Lower leg skin (tissue), 4 donors: ENCODE results near the gene RNU11. TPM values are rescaled to one million over a fixed set of nuclear protein-coding genes. Genes with fewer than 3 reads are reported as not detected.
"Not testable (repeated sequence)": the region's sequence is repeated elsewhere in the genome, so short reads cannot be mapped to it uniquely, and the experiment has no call there.

ENCODE experiments used
- DNase-seq, 2 donors: peaks; one replicate each; pipeline ENCODE4 v3.0.0-alpha.2; 2019; ENCODE audit warnings: low spot score in 2 of 2
- H3K4me3 ChIP-seq: fragments of 200-600 bp; sonication (generic); 2 replicates; pipeline ENCODE4 v1.5.1; 2017; ENCODE audit warnings: mild to moderate bottlenecking, low read depth; ENCODE audit not compliant: poor library complexity, severe bottlenecking
- POLR2A ChIP-seq, 2 donors: fragments of 450-650 bp; IDR thresholded peaks; one replicate each; pipeline ENCODE4 v1.6.1; 2016 to 2017; ENCODE audit warnings: antibody characterized with exemption in 2 of 2, mild to moderate bottlenecking in 1 of 2, moderate library complexity in 1 of 2
- WGBS, 2 donors: methylation state at CpG; one replicate each; pipeline ENCODE4 v1.1.5; 2018; 5-methylcytosine and 5-hydroxymethylcytosine counted together
- intact Hi-C: fragments of 100-400 bp; cut with DNase I; formaldehyde crosslinking; loops from one replicate; pipeline ENCODE4 v1.15.0; 2023; ENCODE audit warnings: low total_unique reads
- total RNA-seq, 4 donors: library from RNA; depleted of rRNA; stranded (reverse); fragments of >200 nt; gene quantifications; one replicate each; pipeline ENCODE4 v1.1.0, GENCODE V29; 2016
- TF ChIP-seq, protein P1 (sequence below), 3 donors: fragments of 450-650 bp; IDR thresholded peaks; one replicate each; pipeline ENCODE4 v1.5.1; 2016; ENCODE audit warnings: antibody characterized with exemption in 3 of 3, mild to moderate bottlenecking in 3 of 3, moderate library complexity in 2 of 3

Gene RNU11
- total RNA-seq, 4 donors from 2014 or later = not detected

DNA sequence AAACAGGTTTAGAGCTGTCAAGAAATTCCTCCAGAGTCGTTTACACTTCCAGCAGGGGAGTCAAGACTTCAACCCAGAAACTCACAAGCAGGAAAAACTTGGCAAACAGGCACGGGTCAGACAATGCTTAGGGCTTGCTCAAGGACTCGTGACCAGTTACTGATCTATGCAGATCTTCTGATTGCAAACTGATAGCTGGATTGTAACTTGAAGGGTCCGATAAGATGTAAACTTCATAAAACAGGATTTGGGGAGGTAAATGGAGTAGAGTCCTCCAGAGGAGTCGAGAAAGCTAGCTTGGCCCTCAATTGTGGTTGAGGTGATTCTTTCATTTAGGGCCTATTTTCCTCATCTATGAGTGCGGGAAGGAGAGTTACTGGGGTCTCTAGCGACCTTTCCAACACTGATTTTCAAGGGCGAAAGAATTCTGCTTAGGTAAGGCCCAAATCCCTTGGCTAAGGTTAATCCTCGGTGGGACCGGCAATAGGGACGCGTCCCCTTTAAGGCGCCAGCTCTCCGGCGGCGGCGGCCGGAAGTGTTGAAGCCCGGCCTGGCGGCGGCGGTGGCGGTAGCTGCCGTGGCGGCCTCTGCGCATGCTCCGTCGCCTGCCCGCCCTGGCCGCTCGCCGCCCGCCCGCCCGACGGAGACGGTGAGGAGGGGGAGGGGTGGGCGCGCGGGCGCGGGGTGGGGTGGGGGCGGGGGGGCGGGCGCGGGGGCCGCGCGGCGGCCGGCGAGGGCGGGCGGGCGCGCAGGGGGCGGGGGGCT, 20.0 kb downstream of the RNU11 start, which contains the start of gene GMEB1:
GMEB1 (plus strand) TSS at position 594 of the 765 bp plus-strand sequence. CDS start 14,829 bp downstream, outside the sequence.
- intact Hi-C loops = no loop called here
- 0 to 2% methylated on average over 13 to 25 of the region's 57 CpGs for WGBS, 2 donors
- TF ChIP-seq, protein P1, sequence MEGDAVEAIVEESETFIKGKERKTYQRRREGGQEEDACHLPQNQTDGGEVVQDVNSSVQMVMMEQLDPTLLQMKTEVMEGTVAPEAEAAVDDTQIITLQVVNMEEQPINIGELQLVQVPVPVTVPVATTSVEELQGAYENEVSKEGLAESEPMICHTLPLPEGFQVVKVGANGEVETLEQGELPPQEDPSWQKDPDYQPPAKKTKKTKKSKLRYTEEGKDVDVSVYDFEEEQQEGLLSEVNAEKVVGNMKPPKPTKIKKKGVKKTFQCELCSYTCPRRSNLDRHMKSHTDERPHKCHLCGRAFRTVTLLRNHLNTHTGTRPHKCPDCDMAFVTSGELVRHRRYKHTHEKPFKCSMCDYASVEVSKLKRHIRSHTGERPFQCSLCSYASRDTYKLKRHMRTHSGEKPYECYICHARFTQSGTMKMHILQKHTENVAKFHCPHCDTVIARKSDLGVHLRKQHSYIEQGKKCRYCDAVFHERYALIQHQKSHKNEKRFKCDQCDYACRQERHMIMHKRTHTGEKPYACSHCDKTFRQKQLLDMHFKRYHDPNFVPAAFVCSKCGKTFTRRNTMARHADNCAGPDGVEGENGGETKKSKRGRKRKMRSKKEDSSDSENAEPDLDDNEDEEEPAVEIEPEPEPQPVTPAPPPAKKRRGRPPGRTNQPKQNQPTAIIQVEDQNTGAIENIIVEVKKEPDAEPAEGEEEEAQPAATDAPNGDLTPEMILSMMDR (IDR thresholded peaks at IDR 0.05) = no peak
- TF ChIP-seq POLR2A (IDR thresholded peaks at IDR 0.05) = no peak
- peak; percentile 71 to 96 for DNase-seq
- peak within 1 kb of the TSS; percentile 94 for H3K4me3 ChIP-seq

DNA sequence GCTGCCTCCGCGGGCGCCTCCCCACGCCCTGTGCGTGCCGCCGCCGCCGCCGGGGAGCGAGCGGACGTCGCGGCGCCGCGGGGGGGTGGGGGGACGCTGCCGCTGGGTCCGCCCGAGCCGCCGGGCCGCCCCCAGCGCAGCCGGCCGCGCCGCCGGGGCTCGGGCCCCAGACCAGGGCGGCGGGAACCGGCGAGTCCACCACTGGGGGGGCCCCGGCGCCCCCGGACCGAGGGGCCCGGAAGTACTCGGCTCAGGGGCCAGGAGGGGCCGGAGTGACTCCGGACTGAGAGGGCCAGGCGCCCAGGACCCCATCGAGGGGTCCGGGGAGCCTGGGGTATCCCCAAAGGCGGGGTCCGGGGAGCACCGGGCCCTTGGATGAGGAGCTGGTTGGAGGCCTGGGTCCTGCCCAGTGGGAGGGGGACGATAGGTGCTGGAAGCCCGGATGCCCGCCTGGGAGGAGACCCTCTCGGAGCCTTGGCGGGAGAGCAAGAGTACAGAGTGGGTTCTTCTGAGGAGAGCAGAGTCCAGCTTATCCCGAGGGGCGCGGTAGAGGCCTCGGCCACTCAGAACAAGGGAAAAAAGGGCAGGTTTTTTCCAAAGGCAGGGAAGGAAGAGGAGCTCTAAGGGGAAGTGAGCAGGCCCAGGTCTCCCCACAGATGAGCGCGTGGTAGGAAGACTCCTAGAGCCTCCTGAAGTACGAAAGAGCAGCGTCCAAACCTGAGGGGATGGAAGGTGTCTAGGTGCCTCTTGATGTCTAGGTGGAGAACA, 20.7 kb downstream of the RNU11 start:
- intact Hi-C loops = no loop called here
- TF ChIP-seq, protein P1 (IDR thresholded peaks at IDR 0.05) = no peak
- TF ChIP-seq POLR2A (IDR thresholded peaks at IDR 0.05) = no peak
- H3K4me3 ChIP-seq = peak overlapping the region; percentile 94
- WGBS, 2 donors = 0 to 1% methylated on average over 27 of the region's 63 CpGs
- peak in 1 of 2 donors; percentile 89 for DNase-seq

DNA sequence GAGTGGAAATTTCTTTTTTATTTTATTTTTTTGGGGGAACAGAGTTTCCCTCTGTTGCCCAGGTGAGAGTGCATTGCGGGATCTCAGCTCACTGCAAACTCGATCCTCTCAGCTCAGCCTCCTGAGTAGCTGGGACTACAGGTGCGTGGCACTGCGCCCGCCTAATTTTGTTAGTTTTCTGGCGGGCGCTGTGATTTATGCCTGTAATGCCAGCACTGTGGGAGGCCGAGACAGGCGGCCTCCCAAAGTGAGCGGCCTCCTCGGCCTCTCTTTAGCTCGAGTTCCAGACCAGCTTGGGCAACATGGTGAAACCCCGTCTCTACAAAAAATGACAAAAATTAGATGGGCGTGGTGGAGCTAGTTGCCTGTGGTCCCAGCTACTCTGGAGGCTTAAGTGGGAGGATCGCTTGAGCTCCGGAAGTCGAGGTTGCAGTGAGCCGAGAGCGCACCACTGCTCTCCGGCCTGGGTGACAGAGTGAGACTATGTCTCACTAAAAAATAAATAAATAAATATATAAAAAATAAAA, 22.9 kb downstream of the RNU11 start:
- no peak for TF ChIP-seq POLR2A (IDR thresholded peaks at IDR 0.05)
- TF ChIP-seq, protein P1 (IDR thresholded peaks at IDR 0.05) = no peak
- WGBS, 2 donors = 93% methylated on average over 20 of the region's 20 CpGs
- intact Hi-C loops = no loop called here
- H3K4me3 ChIP-seq = no peak overlapping the region
- DNase-seq = no peak

DNA sequence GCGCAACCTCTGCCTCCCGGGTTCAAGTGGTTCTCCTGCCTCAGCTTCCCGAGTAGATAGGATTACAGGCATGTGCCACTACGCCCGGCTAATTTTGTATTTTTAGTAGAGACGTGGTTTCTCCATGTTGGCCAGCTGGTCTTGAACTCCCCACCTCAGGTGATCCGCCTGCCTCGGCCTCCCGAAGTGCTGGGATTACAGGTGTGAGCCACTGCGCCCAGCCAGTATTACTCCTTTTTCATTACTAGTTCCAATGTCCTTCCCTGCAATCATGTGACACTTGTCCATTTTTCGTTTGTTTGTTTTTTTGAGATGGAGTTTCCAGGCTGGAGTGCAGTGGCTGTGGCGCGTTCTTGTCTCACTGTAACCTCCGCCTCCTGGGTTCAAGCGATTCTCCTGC, 24.6 kb downstream of the RNU11 start:
- WGBS, 2 donors = 95% methylated on average over 15 of the region's 15 CpGs
- DNase-seq, intact Hi-C loops, H3K4me3 ChIP-seq: not testable (repeated sequence)

DNA sequence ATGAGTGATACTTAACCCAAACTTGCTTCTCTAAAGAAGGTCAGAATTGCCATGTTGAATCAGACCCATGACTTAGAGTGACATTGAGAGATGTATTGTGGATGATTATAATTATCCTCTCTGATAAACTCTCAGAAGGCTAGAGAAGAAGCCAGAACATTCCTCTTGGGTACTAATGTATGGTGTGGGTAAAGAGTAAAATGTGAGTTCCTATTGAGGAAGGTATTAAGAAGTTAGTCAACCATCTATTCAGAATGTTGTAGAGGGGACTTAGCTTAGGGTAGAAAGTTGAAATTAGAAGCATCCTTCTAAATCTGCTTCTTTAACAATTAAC, 27.5 kb downstream of the RNU11 start:
- no peak for DNase-seq
- TF ChIP-seq, protein P1 (IDR thresholded peaks at IDR 0.05) = no peak
- TF ChIP-seq POLR2A (IDR thresholded peaks at IDR 0.05) = no peak
- intact Hi-C loops = no loop called here
- H3K4me3 ChIP-seq = no peak overlapping the region

DNA sequence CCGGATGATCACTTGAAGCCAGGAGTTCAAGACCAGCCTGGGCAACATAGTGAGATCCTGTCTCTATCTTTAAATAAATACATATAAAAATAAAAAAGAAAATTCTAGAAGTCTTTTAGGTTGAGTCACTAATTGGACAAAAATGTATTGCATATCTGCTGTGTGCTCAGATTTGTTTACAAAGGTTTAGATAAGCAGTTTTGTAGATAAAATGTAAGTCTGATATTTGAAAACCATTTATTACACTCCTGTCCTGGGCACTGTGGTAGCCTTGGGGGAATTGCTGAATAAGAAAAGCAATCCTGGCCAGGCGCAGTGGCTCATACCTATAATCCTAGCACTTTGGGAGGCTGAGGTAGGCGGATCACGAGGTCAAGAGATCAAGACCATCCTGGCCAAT, 31.8 kb downstream of the RNU11 start:
- no peak for DNase-seq
- intact Hi-C loops = no loop called here
- no peak overlapping the region for H3K4me3 ChIP-seq
- TF ChIP-seq, protein P1 (IDR thresholded peaks at IDR 0.05) = no peak
- TF ChIP-seq POLR2A (IDR thresholded peaks at IDR 0.05) = no peak
- WGBS, 2 donors = 96 to 99% methylated on average over 4 of the region's 4 CpGs
